HG03095 (cell line): Measurements from ENCODE around the gene DTNB.

Experiments
- ATAC-seq: cut with Tn5 transposase; IDR thresholded peaks from one replicate; pipeline ENCODE4 v1.9.1; 2021; ENCODE audit warnings: moderate library complexity; ENCODE audit not compliant: unreplicated experiment

DTNB gene

GRCh38 chr2:25400576-25401216 lies 272.7 kb downstream of the DTNB start:
- no peak for ATAC-seq

- no peak for ATAC-seq
Measured at GRCh38 chr2:25400169-25400568, 273.2 kb downstream of the DTNB start.

GRCh38 chr2:25398534-25398933 lies 274.8 kb downstream of the DTNB start:
- no peak for ATAC-seq

DNA sequence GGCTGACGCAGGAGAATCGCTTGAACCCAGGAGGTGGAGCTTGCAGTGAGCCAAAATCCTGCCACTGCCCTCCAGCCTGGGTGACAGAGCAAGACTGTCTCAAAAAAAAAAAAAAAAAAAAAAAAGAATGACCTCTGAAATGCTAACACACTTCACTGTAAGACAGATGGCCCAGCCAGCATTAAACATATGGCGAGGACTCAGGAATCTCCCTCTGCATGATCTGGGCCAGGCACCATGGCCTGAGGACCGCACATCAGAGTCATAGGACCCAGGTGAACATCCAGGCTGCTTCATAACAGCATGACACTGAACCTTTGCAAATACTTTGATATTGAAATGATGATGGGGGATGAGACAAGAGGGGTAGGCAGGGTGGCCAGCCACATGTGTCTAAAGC lies 275.6 kb downstream of the DTNB start:
- no peak for ATAC-seq

DNA sequence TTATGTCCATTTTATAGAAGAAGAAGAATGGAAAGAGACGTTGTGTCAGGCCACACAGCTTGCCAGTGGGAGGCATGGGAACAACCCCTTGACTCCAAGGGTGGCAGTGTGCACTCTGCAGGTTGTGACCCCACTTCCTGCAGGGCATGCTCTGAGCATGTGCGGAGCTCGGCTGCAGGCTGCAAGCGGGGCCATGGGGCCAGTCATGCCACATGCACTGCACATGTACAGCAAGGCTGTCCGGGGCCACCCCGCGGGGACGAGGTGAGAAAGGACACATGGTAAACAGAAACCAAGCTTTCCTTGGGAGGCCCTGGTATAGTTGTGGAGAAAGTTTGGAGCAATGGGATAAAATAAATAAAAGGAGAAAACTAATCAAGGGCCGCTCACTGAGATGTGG lies 284.2 kb downstream of the DTNB start:
- ATAC-seq, result no peak

GRCh38 chr2:25388491-25388890 lies 284.9 kb downstream of the DTNB start:
- no peak for ATAC-seq

DNA sequence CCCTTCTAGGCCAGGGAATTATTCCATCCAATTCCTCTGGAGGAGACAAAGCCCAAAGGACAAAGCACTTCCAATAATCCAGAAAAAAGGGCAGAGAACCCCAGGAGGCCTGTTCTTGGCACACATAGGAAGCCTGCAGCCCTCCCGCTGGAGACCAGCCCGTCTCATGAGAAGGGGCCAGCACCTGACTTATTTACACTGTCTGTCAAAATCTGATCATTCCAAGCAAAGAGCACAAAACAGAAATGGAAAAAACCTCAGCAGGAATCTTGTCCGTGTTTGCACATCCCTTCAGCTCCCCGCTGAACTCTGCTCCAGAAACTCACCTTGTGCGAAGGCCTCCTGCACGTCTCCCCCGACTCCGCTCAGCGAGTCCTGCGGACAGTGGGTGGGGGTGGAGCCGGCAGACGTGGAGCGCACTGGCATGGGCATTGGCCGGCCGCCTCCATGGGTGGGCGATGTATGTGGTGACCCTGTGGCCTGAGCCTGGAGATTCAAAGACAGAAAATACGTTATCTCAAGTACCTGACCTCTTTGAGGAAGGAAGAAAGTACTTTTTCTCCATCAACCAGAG lies 285.4 kb downstream of the DTNB start:
- no peak for ATAC-seq

GRCh38 chr2:25386971-25387875 lies 286.2 kb downstream of the DTNB start:
- no peak for ATAC-seq

DNA sequence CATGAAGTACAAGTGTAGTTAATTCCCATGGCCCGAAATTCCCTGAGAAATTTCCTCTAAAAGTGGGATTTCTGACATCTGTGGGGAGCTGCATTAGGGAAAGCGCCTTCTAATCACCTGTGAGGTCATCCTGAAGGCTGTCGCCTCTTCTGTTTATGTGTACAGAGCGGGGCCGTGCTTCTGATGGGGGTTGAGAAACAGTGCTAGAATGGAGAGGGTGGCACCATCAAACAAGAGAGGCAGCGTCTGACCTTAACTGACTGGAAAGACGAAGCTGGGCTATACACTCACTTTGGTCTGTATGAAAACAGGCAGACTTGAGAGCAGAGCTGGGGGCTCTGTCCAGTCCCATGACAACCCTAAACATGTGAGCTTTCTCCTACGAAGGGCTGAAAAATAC lies 287.5 kb downstream of the DTNB start:
- ATAC-seq, result no peak

DNA sequence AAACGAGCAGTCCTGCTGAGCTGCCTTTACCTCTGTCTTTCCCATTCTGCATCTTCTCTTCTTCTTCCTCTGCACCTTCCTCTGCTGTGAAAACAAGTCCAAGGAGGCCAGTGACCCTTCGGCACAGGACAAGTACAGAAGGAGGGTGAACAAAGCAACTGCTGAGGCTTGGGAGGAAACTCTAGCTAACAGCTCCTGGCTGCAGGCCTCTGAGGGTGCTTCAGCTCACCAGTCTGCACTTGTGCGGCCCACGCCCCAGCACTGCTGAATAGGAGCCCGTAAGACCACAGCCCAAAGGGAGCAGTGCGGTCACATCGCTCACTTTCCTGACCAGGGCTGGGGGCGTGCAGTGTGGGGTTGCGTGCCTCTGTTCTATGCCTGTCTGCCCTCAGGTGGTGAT lies 289.6 kb downstream of the DTNB start:
- ATAC-seq, result no peak

- no peak for ATAC-seq
Measured at GRCh38 chr2:25381502-25381901, 291.9 kb downstream of the DTNB start.

DNA sequence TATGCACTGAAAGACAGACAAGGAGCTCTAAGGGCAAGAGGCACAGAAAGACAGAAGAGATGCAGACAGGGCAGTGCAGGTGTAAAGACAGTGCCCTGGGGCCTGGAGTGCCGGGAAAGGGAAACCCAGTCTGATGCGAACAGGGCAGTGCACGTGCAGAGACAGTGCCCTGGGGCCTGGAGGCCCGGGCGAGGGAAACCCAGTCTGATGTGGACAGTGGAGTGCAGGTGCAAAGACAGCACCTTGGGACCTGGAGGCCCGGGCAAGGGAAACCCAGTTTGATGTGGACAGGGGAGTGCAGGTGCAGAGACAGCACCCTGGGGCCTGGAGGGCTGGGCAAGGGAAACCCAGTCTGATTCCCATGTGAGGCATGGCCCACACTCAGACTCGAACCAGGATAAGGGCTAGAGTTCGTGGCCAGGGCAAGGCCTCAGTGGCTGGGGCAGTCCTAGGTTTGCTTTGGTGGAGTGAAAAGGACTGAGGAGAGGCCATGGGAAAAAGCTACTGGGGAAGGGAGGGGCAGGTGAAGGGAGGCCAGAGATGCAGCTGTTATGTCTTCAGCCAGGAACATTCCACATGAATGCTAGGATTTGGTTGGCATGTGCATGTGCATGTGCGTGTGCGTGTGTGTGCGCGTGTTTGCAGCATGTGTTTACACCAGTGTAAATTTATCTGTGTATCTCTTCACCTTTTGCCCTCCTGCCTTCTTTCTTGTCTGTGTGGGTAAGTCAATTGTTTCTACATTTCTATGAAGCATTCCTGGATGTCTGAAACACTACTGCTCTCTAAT lies 292.6 kb downstream of the DTNB start:
- no peak for ATAC-seq

DNA sequence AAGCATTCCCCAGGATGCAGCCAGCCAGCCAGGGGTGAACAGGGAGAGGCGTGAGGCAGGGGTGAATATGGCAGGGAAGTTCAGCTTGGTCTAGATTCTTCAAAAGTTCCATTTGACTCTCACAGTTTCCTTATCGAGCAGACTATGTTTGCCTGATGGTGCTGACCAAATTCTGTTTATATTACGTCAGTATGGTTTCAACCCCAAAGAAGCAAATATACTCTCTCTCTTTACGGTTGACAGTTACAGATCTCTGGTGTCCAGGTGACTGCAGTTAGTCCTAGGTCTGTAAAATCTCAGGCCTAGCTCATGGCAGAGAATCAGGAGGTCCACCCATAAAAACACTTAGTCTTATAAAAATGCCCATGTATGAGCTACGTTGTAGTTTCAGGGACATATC lies 293.4 kb downstream of the DTNB start:
- ATAC-seq, result no peak

- no peak for ATAC-seq
Measured at GRCh38 chr2:25379535-25379934, 293.8 kb downstream of the DTNB start.

GRCh38 chr2:25378731-25379490 lies 294.5 kb downstream of the DTNB start:
- no peak for ATAC-seq

DNA sequence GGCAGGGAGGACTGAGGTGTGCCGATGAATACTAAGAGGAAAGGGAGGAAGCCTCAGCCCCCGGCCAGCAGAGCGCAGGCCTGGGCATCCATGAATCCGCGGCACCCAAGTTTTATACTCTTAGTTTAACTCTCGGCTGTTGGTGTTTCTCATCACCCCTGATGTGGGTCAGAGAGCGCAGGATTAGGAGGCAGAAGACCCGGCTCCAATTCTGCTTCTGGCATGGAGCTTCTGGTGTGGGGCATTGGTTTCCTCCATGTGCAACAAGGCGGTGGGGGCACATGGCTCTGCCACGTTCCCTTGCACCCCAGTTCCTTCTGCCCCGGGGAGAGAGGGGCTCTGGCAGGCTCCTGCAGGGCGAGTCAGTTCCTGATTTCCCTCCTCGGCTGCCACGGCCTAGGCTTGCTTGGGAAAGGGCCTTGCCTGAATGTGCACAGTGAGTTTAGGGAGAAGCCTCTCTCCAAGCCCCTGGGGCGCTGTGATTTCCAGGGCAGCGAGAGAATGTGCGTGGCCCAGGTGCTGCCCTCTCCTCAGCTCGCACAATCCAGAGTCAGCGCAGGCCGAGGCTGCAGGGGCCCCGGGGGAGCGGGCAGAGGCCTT lies 295.5 kb downstream of the DTNB start:
- ATAC-seq, result no peak

GRCh38 chr2:25376750-25377621 lies 296.4 kb downstream of the DTNB start:
- peak; percentile 91 for ATAC-seq

- no peak for ATAC-seq
Measured at GRCh38 chr2:25375989-25376545, 297.3 kb downstream of the DTNB start.
